Testis (tissue), 3 donors: Measurements from ENCODE around the gene DHX35. TPM values are rescaled to one million over a fixed set of nuclear protein-coding genes. Genes with fewer than 3 reads are reported as not detected.

Experiments
- DNase-seq: peaks from one replicate; pipeline ENCODE4 v3.0.0-alpha.2; 2019
- H3K27ac ChIP-seq, 2 donors: fragments of 200-600 bp; sonication (generic); one replicate each; pipeline ENCODE4 v1.5.1; 2019
- H3K27me3 ChIP-seq: fragments of 200-600 bp; sonication (generic); one replicate; pipeline ENCODE4 v1.5.1; 2019
- H3K36me3 ChIP-seq: fragments of 200-600 bp; sonication (generic); one replicate; pipeline ENCODE4 v1.5.1; 2017; ENCODE audit warnings: low read depth; ENCODE audit errors: missing control alignments
- H3K4me1 ChIP-seq: fragments of 200-600 bp; sonication (generic); one replicate; pipeline ENCODE4 v1.5.1; 2019
- H3K4me3 ChIP-seq, 2 donors: fragments of 200-600 bp; sonication (generic); one replicate each; pipeline ENCODE4 v1.5.1; 2017 to 2019
- H3K9me3 ChIP-seq: fragments of 200-600 bp; sonication (generic); one replicate; pipeline ENCODE4 v1.5.1; 2017
- POLR2A ChIP-seq: fragments of 450-650 bp; IDR thresholded peaks from one replicate; pipeline ENCODE4 v1.6.1; 2017; ENCODE audit warnings: antibody characterized with exemption, mild to moderate bottlenecking, moderate library complexity
- WGBS, 2 donors: methylation state at CpG; one replicate each; pipeline ENCODE4 v1.1.5; 2018; 5-methylcytosine and 5-hydroxymethylcytosine counted together
- intact Hi-C: fragments of 100-400 bp; cut with DNase I; formaldehyde crosslinking; loops from one replicate; pipeline ENCODE4 v1.15.1; 2023; ENCODE audit warnings: low total_unique reads
- polyA plus RNA-seq: library from polyadenylated mRNA; stranded (reverse); fragments of 350-450 nt; fragmentation: Illumina TruSeq; extraction: RNeasy Lipid Tissue Mini Kit (QIAGEN cat#74804); gene quantifications from one replicate; pipeline ENCODE4 v1.2.3, GENCODE V29; 2014; ENCODE audit warnings: low read depth, low replicate concordance; ENCODE audit not compliant: insufficient read depth
- small RNA-seq, 2 donors: library from RNA; depleted of rRNA; stranded (forward); fragments of <200 nt; gene quantifications; one replicate each; pipeline ENCODE3, GENCODE V24; 2016
- total RNA-seq, 2 donors: library from RNA; depleted of rRNA; stranded (reverse); fragments of >200 nt; gene quantifications; one replicate each; pipeline ENCODE4 v1.2.3, GENCODE V29; 2016
- TF ChIP-seq, protein P1 (sequence below), 3 experiments: fragments of 450-650 bp in 2 of 3; fragments of 200-600 bp in 1 of 3; sonication (generic) in 1 of 3; IDR thresholded peaks; one replicate each; pipeline ENCODE4 v1.5.1; 2016 to 2019; ENCODE audit warnings: antibody characterized with exemption in 3 of 3, mild to moderate bottlenecking in 2 of 3, moderate library complexity in 1 of 3

Gene DHX35
- total and polyA plus RNA-seq, 3 donors from 2014 or later, result 15.8 to 31.2 (median 26.0) TPM

- intact Hi-C loops, result no loop called here
- WGBS, 2 donors, result 94 to 100% methylated on average over 1 of the region's 1 CpG
- no peaks in the 10 kb centered on the region for H3K4me1 ChIP-seq
- no peaks in the 10 kb centered on the region for H3K36me3 ChIP-seq
- no peaks in the 10 kb centered on the region for H3K9me3 ChIP-seq
- H3K4me3 ChIP-seq, result no peak overlapping the region
- no peaks in the 10 kb centered on the region for H3K27me3 ChIP-seq
- H3K27ac ChIP-seq, result no peak overlapping the region
- no peak for TF ChIP-seq POLR2A
- TF ChIP-seq, protein P1, sequence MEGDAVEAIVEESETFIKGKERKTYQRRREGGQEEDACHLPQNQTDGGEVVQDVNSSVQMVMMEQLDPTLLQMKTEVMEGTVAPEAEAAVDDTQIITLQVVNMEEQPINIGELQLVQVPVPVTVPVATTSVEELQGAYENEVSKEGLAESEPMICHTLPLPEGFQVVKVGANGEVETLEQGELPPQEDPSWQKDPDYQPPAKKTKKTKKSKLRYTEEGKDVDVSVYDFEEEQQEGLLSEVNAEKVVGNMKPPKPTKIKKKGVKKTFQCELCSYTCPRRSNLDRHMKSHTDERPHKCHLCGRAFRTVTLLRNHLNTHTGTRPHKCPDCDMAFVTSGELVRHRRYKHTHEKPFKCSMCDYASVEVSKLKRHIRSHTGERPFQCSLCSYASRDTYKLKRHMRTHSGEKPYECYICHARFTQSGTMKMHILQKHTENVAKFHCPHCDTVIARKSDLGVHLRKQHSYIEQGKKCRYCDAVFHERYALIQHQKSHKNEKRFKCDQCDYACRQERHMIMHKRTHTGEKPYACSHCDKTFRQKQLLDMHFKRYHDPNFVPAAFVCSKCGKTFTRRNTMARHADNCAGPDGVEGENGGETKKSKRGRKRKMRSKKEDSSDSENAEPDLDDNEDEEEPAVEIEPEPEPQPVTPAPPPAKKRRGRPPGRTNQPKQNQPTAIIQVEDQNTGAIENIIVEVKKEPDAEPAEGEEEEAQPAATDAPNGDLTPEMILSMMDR (IDR thresholded peaks at IDR 0.05), result no peak
- DNase-seq, result no peak
These were observed 118.2 kb downstream of the DHX35 start for GRCh38 chr20:39080326-39080725.

- Histone ChIP-seq H3K27me3 (no peaks in the 10 kb centered on the region), H3K27ac (no peak overlapping the region), H3K36me3 (no peaks in the 10 kb centered on the region), H3K4me1 (no peaks in the 10 kb centered on the region), H3K9me3 (no peaks in the 10 kb centered on the region), H3K4me3 (no peak overlapping the region)
- TF ChIP-seq, protein P1 (IDR thresholded peaks at IDR 0.05), result peak; percentile 93 to 97 (median 94)
- no peak for TF ChIP-seq POLR2A
- intact Hi-C loops, result no loop called here
- DNase-seq, result peak; percentile 95
- WGBS, 2 donors, result 21 to 26% methylated on average over 5 of the region's 5 CpGs
These were observed 119.1 kb downstream of the DHX35 start for GRCh38 chr20:39081255-39081654.

- TF ChIP-seq POLR2A, result no peak
- Histone ChIP-seq H3K9me3 (no peaks in the 10 kb centered on the region), H3K27ac (no peak overlapping the region), H3K4me1 (no peaks in the 10 kb centered on the region), H3K36me3 (no peaks in the 10 kb centered on the region), H3K4me3 (no peak overlapping the region), H3K27me3 (no peaks in the 10 kb centered on the region)
- 59 to 62% methylated on average over 8 of the region's 8 CpGs for WGBS, 2 donors
- intact Hi-C loops, result no loop called here
- DNase-seq, result no peak
These were observed 120.7 kb downstream of the DHX35 start for GRCh38 chr20:39082622-39083398.

DNA sequence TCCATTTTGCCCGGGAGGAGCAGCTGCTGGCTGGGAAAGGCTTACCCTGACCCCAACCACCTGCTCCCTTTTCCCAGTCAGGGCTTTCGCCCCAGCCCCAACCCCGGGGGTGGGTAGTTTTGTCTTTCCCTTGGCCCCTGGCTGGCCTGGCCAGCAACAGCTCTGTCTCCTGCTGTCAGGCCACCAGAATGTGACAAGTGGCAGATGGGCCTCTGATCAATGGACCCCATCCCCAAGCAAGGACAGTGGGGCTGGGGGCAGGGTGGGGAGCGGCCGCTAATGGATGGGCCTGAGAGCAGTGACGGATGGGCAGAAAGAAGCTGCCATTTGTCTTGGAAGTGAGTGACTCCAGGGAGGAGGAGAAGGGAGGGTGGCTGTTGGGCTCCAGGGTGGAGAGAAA lies 121.6 kb downstream of the DHX35 start:
- Histone ChIP-seq H3K4me1 (no peaks in the 10 kb centered on the region), H3K4me3 (no peak overlapping the region), H3K36me3 (no peaks in the 10 kb centered on the region), H3K9me3 (no peaks in the 10 kb centered on the region), H3K27me3 (no peaks in the 10 kb centered on the region), H3K27ac (no peak overlapping the region)
- intact Hi-C loops, result no loop called here
- 73% methylated on average over 6 of the region's 6 CpGs; no CpG with 5 or more reads in 1 of the 2 donors for WGBS, 2 donors
- TF ChIP-seq POLR2A, result no peak
- TF ChIP-seq, protein P1 (IDR thresholded peaks at IDR 0.05), result no peak
- DNase-seq, result no peak

DNA sequence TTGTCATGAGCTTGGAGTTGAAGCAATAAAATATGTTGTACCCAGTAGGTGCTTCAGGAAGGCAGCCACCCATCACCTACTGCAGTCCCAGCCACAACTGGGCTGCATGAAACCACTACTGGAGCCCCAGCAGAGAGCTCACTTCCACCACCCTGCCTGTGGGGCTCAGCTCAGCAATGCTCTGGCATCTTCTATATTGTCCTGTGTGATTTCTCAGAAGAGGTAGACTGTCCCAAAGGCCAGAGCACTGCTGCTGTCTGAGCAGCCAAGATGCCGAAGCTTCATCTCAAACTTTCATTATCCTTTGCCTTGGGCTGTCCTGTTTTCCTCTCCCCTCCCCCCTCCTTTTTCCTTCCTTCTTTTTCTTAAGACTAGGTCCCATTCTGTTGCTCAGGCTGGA lies 126.9 kb downstream of the DHX35 start:
- Histone ChIP-seq H3K27ac (no peak overlapping the region), H3K27me3 (no peaks in the 10 kb centered on the region), H3K4me1 (no peaks in the 10 kb centered on the region), H3K4me3 (no peak overlapping the region), H3K9me3 (no peaks in the 10 kb centered on the region), H3K36me3 (no peaks in the 10 kb centered on the region)
- TF ChIP-seq POLR2A, result no peak
- TF ChIP-seq, protein P1 (IDR thresholded peaks at IDR 0.05), result no peak
- WGBS, 2 donors, result 78 to 80% methylated on average over 1 of the region's 1 CpG
- DNase-seq, result no peak
- intact Hi-C loops, result no loop called here

Small RNA genes within 50 kb of the gene (small RNA-seq; reads per million reads assigned to genes)
- gene AL023803.1, result 0 to 0.09 reads per million in 2 donors

Other genes starting within 250 kb of the DHX35 start
- gene SLC32A1, start 237.9 kb upstream of the DHX35 start, total RNA-seq, result under 1 TPM; 0.25 to 0.55 TPM
- gene SLC32A1, start 237.9 kb upstream of the DHX35 start, polyA plus RNA-seq, result 0.96 TPM
- 10 to 100 TPM; 22.7 to 26.9 TPM for gene ACTR5, start 213.9 kb upstream of the DHX35 start, total RNA-seq
- 18.9 TPM for gene ACTR5, start 213.9 kb upstream of the DHX35 start, polyA plus RNA-seq
- gene PPP1R16B, start 156.6 kb upstream of the DHX35 start, total RNA-seq, result 1 to 10 TPM; 1.2 to 1.3 TPM
- gene PPP1R16B, start 156.6 kb upstream of the DHX35 start, polyA plus RNA-seq, result 3.7 TPM
- 10 to 100 TPM; 13.1 to 13.7 TPM for gene FAM83D, start 35.9 kb upstream of the DHX35 start, total RNA-seq
- gene FAM83D, start 35.9 kb upstream of the DHX35 start, polyA plus RNA-seq, result 10.1 TPM